Tibial nerve (tissue), 4 donors: ENCODE data around the gene CDH6. TPM values are rescaled to one million over a fixed set of nuclear protein-coding genes. Genes with fewer than 3 reads are reported as not detected.

Experiments used
- DNase-seq, 2 donors: peaks; one replicate each; pipeline ENCODE4 v3.0.0-alpha.2; 2019; ENCODE audit warnings: low spot score in 2 of 2
- H3K27ac ChIP-seq, 4 donors: fragments of 200-600 bp; sonication (generic) in 3 of 4; one replicate each; pipeline ENCODE4 v1.5.1; 2017 to 2019; ENCODE audit warnings: mild to moderate bottlenecking in 1 of 4
- H3K27me3 ChIP-seq, 2 donors: fragments of 200-600 bp; sonication (generic) in 1 of 2; one replicate each; pipeline versions ENCODE4 v1.5.1 to v1.6.0; 2017 to 2019
- H3K36me3 ChIP-seq, 3 donors: fragments of 200-600 bp; sonication (generic); one replicate each; pipeline ENCODE4 v1.5.1; 2018 to 2019
- H3K4me1 ChIP-seq, 4 donors: fragments of 200-600 bp; sonication (generic) in 3 of 4; one replicate each; pipeline ENCODE4 v1.5.1; 2017 to 2019
- H3K4me3 ChIP-seq, 4 donors: fragments of 200-600 bp; sonication (generic) in 3 of 4; one replicate each; pipeline ENCODE4 v1.5.1; 2017 to 2019; ENCODE audit warnings: mild to moderate bottlenecking in 1 of 4, moderate library complexity in 1 of 4
- H3K9me3 ChIP-seq, 4 donors: fragments of 200-600 bp; sonication (generic) in 3 of 4; one replicate each; pipeline ENCODE4 v1.5.1; 2017 to 2019
- EP300 ChIP-seq, 2 donors: sonication (generic); formaldehyde crosslinking; IDR thresholded peaks; one replicate each; pipeline ENCODE4 v1.6.1; 2017; ENCODE audit warnings: antibody characterized with exemption in 2 of 2, mild to moderate bottlenecking in 1 of 2
- POLR2A ChIP-seq, 2 donors: fragments of 450-650 bp; IDR thresholded peaks; one replicate each; pipeline ENCODE4 v1.6.1; 2017; ENCODE audit warnings: antibody characterized with exemption in 2 of 2, mild to moderate bottlenecking in 2 of 2, moderate library complexity in 2 of 2
- WGBS, 2 donors: methylation state at CpG; one replicate each; pipeline ENCODE4 v1.1.5; 2018; 5-methylcytosine and 5-hydroxymethylcytosine counted together
- total RNA-seq, 4 donors: library from RNA; depleted of rRNA; stranded (reverse); fragments of >200 nt; gene quantifications; one replicate each; pipeline ENCODE4 v1.1.0, GENCODE V29; 2016
- TF ChIP-seq, protein P1 (sequence below), 5 experiments: fragments of 200-600 bp in 3 of 5; fragments of 450-650 bp in 2 of 5; sonication (generic) in 3 of 5; IDR thresholded peaks; one replicate each; pipeline ENCODE4 v1.5.1; 2016 to 2019; ENCODE audit warnings: antibody characterized with exemption in 5 of 5, mild to moderate bottlenecking in 3 of 5, moderate library complexity in 2 of 5

CDH6 gene
- total RNA-seq, 4 donors from 2014 or later: 10.8 to 23.9 (median 17.5) TPM

DNA sequence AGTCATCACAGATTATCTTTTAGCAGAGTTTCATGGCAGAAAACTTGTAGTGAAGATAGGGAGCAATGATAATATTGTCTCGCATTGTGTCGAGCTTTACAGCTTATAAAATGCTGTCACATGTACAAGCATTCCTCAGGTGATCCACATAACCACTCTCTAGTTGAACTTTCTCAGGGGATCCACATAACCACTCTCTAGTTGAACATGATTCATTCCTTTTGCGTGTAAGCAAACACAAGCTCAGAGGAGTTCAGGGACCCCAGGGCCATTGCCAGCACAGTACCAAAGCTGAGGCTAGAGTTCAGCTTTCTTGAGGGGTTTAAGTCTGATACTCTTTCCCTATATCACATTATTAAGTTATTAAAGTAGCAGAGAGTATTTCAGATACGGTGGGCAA lies 86.7 kb downstream of the CDH6 start:
- TF ChIP-seq EP300 (IDR thresholded peaks at IDR 0.05) (no peak), POLR2A (IDR thresholded peaks at IDR 0.05) (no peak)
- TF ChIP-seq, protein P1, sequence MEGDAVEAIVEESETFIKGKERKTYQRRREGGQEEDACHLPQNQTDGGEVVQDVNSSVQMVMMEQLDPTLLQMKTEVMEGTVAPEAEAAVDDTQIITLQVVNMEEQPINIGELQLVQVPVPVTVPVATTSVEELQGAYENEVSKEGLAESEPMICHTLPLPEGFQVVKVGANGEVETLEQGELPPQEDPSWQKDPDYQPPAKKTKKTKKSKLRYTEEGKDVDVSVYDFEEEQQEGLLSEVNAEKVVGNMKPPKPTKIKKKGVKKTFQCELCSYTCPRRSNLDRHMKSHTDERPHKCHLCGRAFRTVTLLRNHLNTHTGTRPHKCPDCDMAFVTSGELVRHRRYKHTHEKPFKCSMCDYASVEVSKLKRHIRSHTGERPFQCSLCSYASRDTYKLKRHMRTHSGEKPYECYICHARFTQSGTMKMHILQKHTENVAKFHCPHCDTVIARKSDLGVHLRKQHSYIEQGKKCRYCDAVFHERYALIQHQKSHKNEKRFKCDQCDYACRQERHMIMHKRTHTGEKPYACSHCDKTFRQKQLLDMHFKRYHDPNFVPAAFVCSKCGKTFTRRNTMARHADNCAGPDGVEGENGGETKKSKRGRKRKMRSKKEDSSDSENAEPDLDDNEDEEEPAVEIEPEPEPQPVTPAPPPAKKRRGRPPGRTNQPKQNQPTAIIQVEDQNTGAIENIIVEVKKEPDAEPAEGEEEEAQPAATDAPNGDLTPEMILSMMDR (IDR thresholded peaks at IDR 0.05): no peak
- H3K9me3 ChIP-seq: no peaks in the 10 kb centered on the region
- no peak overlapping the region for H3K4me3 ChIP-seq
- 51 to 60% methylated on average over 4 of the region's 4 CpGs for WGBS, 2 donors
- no peak overlapping the region for H3K27ac ChIP-seq
- no peaks in the 10 kb centered on the region for H3K27me3 ChIP-seq
- H3K36me3 ChIP-seq: no peaks in the 10 kb centered on the region
- DNase-seq: no peak
- peaks cover 0 to 3% (median 0%) of the 10 kb centered on the region in 4 donors for H3K4me1 ChIP-seq

DNA sequence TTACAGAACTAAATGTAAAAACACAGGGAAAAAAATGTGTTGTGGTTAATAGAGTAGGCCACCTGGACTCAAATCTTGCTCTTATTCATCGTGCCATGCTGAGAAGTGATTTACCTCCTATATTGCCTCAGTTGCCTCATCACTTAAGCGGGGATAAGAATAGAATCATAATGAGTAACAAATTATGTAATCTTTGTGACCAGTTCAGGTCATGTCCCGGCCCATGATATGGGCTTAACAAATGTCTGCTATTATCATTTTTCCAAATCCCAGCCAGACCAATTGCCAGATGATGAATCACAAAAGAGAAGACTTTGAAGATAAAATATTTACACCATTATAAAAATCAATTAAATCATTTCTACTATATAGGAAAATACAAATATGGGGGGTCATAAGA lies 89.8 kb downstream of the CDH6 start:
- H3K36me3 ChIP-seq: no peaks in the 10 kb centered on the region
- no peaks in the 10 kb centered on the region for H3K9me3 ChIP-seq
- TF ChIP-seq EP300 (IDR thresholded peaks at IDR 0.05): no peak
- TF ChIP-seq POLR2A (IDR thresholded peaks at IDR 0.05): no peak
- H3K4me3 ChIP-seq: no peak overlapping the region
- no peak overlapping the region for H3K27ac ChIP-seq
- no peak for DNase-seq
- H3K4me1 ChIP-seq: peaks cover 0 to 3% (median 0%) of the 10 kb centered on the region in 4 donors
- 38 to 41% methylated on average over 3 of the region's 3 CpGs for WGBS, 2 donors
- no peaks in the 10 kb centered on the region for H3K27me3 ChIP-seq

DNA sequence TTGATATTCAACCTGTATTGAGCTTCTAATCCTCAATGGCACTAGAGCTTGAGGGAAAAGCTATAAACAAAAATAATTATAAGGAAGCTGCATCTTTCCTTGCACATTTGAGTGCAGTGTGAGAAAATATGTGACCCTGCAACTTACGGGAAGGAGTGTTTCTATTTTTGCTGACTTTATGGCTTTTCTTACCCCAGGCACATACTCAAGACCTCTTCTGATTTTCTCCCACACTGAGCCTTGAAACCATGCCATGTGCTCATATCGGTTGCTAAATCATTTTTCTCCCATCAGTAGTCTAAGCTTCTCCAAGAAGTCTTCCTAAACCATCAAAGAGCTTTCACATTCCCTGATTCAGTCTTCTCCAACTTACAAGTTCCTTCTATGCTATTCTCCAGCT lies 91.5 kb downstream of the CDH6 start:
- TF ChIP-seq EP300 (IDR thresholded peaks at IDR 0.05) (no peak), POLR2A (IDR thresholded peaks at IDR 0.05) (no peak)
- TF ChIP-seq, protein P1 (IDR thresholded peaks at IDR 0.05): no peak
- Histone ChIP-seq H3K27ac (no peak overlapping the region), H3K27me3 (no peaks in the 10 kb centered on the region)

DNA sequence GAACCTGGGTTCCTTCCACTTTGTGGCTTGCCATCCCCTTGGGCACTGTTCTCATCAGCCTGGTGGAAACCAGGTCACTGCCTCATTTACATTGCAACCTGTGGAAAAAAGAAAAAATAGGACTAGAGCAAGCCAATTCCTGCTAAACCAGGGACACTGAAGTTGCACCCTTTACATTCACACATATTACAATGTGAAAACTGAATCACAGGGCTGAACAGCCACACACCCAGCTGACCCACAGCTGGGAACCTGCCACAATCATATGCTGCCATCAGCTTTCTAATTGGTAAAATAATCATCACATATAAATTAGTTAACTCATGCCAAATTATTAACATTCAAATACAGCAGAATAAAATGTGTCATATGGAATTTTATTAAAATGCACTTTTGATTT lies 94.5 kb downstream of the CDH6 start:
- DNase-seq: no peak
- Histone ChIP-seq H3K36me3 (no peaks in the 10 kb centered on the region), H3K4me3 (no peak overlapping the region), H3K27ac (no peak overlapping the region), H3K9me3 (no peaks in the 10 kb centered on the region), H3K27me3 (no peaks in the 10 kb centered on the region), H3K4me1 (no peaks in the 10 kb centered on the region)
- TF ChIP-seq, protein P1 (IDR thresholded peaks at IDR 0.05): no peak
- TF ChIP-seq EP300 (IDR thresholded peaks at IDR 0.05) (no peak), POLR2A (IDR thresholded peaks at IDR 0.05) (no peak)

More for the DNA sequence above, 91.5 kb downstream of the CDH6 start:
- Histone ChIP-seq H3K4me3 (no peak overlapping the region), H3K4me1 (peaks cover 0 to 3% (median 0%) of the 10 kb centered on the region in 4 donors), H3K36me3 (no peaks in the 10 kb centered on the region), H3K9me3 (no peaks in the 10 kb centered on the region)
- no peak for DNase-seq
- WGBS, 2 donors: 36 to 50% methylated on average over 2 of the region's 2 CpGs

DNA sequence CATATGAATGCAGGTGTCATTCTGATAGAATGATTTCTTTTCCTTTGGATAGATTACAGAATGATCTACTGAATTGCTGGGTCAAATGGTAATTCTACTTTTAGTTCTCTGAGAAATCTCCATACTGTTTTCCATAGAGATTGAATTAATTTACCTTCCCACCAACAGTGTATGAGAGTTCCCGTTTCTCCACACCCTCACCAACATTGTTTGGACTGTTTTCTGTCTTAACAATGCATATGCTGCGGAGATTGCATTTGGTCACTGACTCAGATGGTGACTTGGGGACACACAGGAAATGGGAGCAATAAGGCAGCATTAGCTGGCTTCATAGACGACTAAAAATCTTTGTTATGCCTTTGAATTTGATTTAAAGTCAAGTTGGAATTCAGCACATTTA lies 95.9 kb downstream of the CDH6 start:
- no peaks in the 10 kb centered on the region for H3K9me3 ChIP-seq
- WGBS, 2 donors: 62 to 71% methylated on average over 3 of the region's 3 CpGs
- no peaks in the 10 kb centered on the region for H3K36me3 ChIP-seq
- H3K4me1 ChIP-seq: no peaks in the 10 kb centered on the region
- TF ChIP-seq EP300 (IDR thresholded peaks at IDR 0.05): no peak
- TF ChIP-seq, protein P1 (IDR thresholded peaks at IDR 0.05): no peak
- TF ChIP-seq POLR2A (IDR thresholded peaks at IDR 0.05): no peak
- H3K4me3 ChIP-seq: no peak overlapping the region
- no peak overlapping the region for H3K27ac ChIP-seq
- no peak for DNase-seq
- H3K27me3 ChIP-seq: no peaks in the 10 kb centered on the region

DNA sequence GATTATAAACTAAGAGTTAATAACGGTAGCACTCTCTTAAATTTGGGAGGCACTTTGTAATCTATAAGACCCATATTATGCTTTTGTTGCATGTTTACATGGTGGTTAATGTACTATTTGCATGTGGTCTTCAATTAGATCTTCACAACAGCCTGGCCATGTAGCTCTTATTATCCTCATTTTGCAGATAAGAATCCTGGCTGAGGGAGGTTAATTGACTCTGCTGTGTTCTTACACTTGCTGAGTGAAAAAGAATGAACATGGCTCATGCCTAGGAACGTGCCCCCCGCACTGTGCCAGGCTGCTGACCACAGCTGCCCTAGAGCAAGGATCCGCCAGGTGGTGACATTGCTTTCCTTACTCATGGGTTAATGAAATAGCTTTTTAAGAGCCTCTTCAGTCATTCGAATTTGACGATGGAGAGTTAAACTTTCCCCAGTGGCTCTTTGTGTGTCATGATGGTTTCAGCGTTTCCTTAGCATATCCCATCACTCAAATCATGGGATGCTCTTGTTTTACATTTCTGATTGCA lies 97.9 kb downstream of the CDH6 start:
- 63 to 65% methylated on average over 7 of the region's 7 CpGs for WGBS, 2 donors
- Histone ChIP-seq H3K27ac (no peak overlapping the region), H3K4me1 (no peaks in the 10 kb centered on the region), H3K36me3 (no peaks in the 10 kb centered on the region), H3K9me3 (no peaks in the 10 kb centered on the region), H3K4me3 (no peak overlapping the region), H3K27me3 (no peaks in the 10 kb centered on the region)
- TF ChIP-seq EP300 (IDR thresholded peaks at IDR 0.05): no peak
- TF ChIP-seq, protein P1 (IDR thresholded peaks at IDR 0.05): no peak
- no peak for TF ChIP-seq POLR2A (IDR thresholded peaks at IDR 0.05)
- DNase-seq: no peak
